Fibroblast of lung (primary cell): ENCODE measurements around the gene MRTFA. TPM values are rescaled to one million over a fixed set of nuclear protein-coding genes. Genes with fewer than 3 reads are reported as not detected.

ENCODE experiments used
- DNase-seq, 2 donors: peaks; one replicate each; pipeline versions ENCODE4 v3.0.0 to v3.0.0-alpha.2; 2010; ENCODE audit warnings: low read depth in 2 of 2
- H2AFZ ChIP-seq: 2 replicates; pipeline ENCODE4 v1.5.1; 2012; ENCODE audit warnings: low read length, control low read depth, inconsistent platforms
- H3K27ac ChIP-seq: 2 replicates; pipeline ENCODE4 v1.5.1; 2011; ENCODE audit warnings: low read length, control low read depth; ENCODE audit not compliant: insufficient read depth
- H3K27me3 ChIP-seq: 2 replicates; pipeline ENCODE4 v1.5.1; 2011; ENCODE audit warnings: mild to moderate bottlenecking, low read length; ENCODE audit not compliant: control insufficient read depth, insufficient read depth
- H3K36me3 ChIP-seq: 2 replicates; pipeline ENCODE4 v1.5.1; 2011; ENCODE audit warnings: low read length; ENCODE audit not compliant: control insufficient read depth, insufficient read depth
- H3K4me1 ChIP-seq: 2 replicates; pipeline ENCODE4 v1.5.1; 2011; ENCODE audit warnings: low read length; ENCODE audit not compliant: control insufficient read depth, insufficient read depth; ENCODE audit errors: extremely low read depth
- H3K4me2 ChIP-seq: 2 replicates; pipeline ENCODE4 v1.5.1; 2011; ENCODE audit warnings: low read length, control low read depth; ENCODE audit not compliant: insufficient read depth; ENCODE audit errors: extremely low read depth
- H3K4me3 ChIP-seq, 4 experiments: fragments of 200-600 bp in 1 of 4; sonication (generic) in 1 of 4; replicated peaks in 1 of 4; 2 replicates each; pipeline ENCODE4 v1.5.1; 2011 to 2016; ENCODE audit warnings: low read length in 4 of 4, low read depth in 3 of 4, mild to moderate bottlenecking in 3 of 4, control low read depth in 2 of 4, inconsistent platforms in 1 of 4, mixed read lengths in 1 of 4; ENCODE audit not compliant: insufficient read depth in 1 of 4; ENCODE audit errors: control extremely low read depth in 1 of 4
- H3K79me2 ChIP-seq: 2 replicates; pipeline ENCODE4 v1.5.1; 2012; ENCODE audit warnings: mild to moderate bottlenecking, low read length, inconsistent platforms; ENCODE audit not compliant: control insufficient read depth, insufficient read depth
- H3K9ac ChIP-seq: 2 replicates; pipeline ENCODE4 v1.5.1; 2011; ENCODE audit warnings: mild to moderate bottlenecking, low read length, control low read depth; ENCODE audit not compliant: insufficient read depth
- H3K9me3 ChIP-seq: 2 replicates; pipeline ENCODE4 v1.5.1; 2012; ENCODE audit warnings: low read depth, low read length; ENCODE audit not compliant: control insufficient read depth, insufficient read depth
- H4K20me1 ChIP-seq: 2 replicates; pipeline ENCODE4 v1.5.1; 2011; ENCODE audit warnings: low read length; ENCODE audit not compliant: control insufficient read depth, insufficient read depth; ENCODE audit errors: extremely low read depth
- EZH2 ChIP-seq: IDR thresholded peaks from 2 replicates; pipeline ENCODE4 v1.5.1; 2012; ENCODE audit warnings: low read length, control low read depth, mild to moderate bottlenecking; ENCODE audit errors: missing control alignments
- polyA plus RNA-seq, 2 donors: library from polyadenylated mRNA; depleted of rRNA in 1 of 2; stranded (reverse) in 1 of 2; unstranded in 1 of 2; fragments of >200 nt; gene quantifications; 2 replicates each; pipeline ENCODE4 v1.2.1, GENCODE V29; 2011 to 2012; ENCODE audit warnings: missing spikeins in 1 of 2
- total RNA-seq: library from RNA; depleted of rRNA; stranded (reverse); fragments of >200 nt; gene quantifications from 2 replicates; pipeline ENCODE4 v1.2.1, GENCODE V29; 2014
- TF ChIP-seq, protein P1 (sequence below), 2 donors: IDR thresholded peaks in 1 of 2; conservative IDR thresholded peaks in 1 of 2; 1 replicate in 1 of 2; 2 replicates in 1 of 2; pipeline ENCODE4 v1.5.1; 2011 to 2012; ENCODE audit warnings: low read length in 2 of 2, control low read depth in 1 of 2, inconsistent platforms in 1 of 2, low read depth in 1 of 2, mild to moderate bottlenecking in 1 of 2

Gene MRTFA
- total and polyA plus RNA-seq, 2 donors (not counting 1 experiment from before 2014, with no cell fraction given): 7.6 to 23.0 TPM

DNA sequence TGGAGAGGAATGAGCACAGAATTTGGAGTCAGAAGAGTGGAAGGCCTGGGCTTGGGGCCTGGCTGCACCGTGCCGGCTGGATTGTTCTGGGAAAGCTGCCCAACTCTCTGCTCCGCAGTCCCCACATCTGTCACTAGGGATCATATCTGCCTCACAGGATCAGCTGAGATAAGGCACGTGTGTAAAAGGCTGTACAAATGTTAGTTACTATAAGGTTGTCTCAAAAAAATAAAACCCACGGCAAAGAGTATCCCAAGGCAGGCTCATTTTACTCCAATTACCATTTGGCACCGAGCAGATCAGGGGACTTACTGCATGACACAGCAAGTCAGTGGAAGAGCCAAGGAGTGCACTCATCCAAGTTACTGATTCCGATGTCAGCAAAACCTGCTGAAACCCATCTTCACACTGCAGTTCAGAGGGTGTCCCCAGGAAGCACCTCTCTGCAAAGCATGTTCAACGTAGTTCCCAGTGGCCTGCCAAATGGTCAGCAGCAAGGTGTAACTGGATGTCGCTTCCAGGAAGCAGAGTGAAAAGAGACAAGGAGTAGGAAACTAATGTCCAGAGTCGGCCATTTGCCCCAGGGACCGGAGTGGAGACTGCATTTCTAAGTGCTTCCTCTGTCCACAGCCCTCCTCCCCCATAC, 18.1 kb upstream of the MRTFA start:
- peak overlapping the region; percentile 70 for H3K27ac ChIP-seq
- no peak overlapping the region for H3K9ac ChIP-seq

GRCh38 chr22:40653361-40653760, 16.8 kb upstream of the MRTFA start:
- H3K9me3 ChIP-seq: no peaks in the 10 kb centered on the region
- peaks cover 14% of the 10 kb centered on the region for H3K4me1 ChIP-seq
- H3K36me3 ChIP-seq: no peaks in the 10 kb centered on the region
- no peak overlapping the region for H3K4me2 ChIP-seq
- H3K27me3 ChIP-seq: no peaks in the 10 kb centered on the region
- DNase-seq: no peak
- H3K27ac ChIP-seq: no peak overlapping the region
- no peak for TF ChIP-seq EZH2
- TF ChIP-seq, protein P1, sequence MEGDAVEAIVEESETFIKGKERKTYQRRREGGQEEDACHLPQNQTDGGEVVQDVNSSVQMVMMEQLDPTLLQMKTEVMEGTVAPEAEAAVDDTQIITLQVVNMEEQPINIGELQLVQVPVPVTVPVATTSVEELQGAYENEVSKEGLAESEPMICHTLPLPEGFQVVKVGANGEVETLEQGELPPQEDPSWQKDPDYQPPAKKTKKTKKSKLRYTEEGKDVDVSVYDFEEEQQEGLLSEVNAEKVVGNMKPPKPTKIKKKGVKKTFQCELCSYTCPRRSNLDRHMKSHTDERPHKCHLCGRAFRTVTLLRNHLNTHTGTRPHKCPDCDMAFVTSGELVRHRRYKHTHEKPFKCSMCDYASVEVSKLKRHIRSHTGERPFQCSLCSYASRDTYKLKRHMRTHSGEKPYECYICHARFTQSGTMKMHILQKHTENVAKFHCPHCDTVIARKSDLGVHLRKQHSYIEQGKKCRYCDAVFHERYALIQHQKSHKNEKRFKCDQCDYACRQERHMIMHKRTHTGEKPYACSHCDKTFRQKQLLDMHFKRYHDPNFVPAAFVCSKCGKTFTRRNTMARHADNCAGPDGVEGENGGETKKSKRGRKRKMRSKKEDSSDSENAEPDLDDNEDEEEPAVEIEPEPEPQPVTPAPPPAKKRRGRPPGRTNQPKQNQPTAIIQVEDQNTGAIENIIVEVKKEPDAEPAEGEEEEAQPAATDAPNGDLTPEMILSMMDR (conservative IDR thresholded peaks at IDR 0.05 in 1 of 2, IDR thresholded peaks at IDR 0.05 in 1 of 2; ENCODE audit: low read depth in 1 of 2, low read length in 2 of 2): no peak
- no peak overlapping the region for H3K9ac ChIP-seq
- H3K79me2 ChIP-seq: no peaks in the 10 kb centered on the region
- H2AFZ ChIP-seq: no peak overlapping the region
- no peaks in the 10 kb centered on the region for H4K20me1 ChIP-seq
- H3K4me3 ChIP-seq: no peak overlapping the region

More for the DNA sequence above, 18.1 kb upstream of the MRTFA start:
- H3K4me1 ChIP-seq: peaks cover 14% of the 10 kb centered on the region
- no peaks in the 10 kb centered on the region for H3K36me3 ChIP-seq
- peak overlapping the region; percentile 25 for H3K4me2 ChIP-seq
- TF ChIP-seq, protein P1 (conservative IDR thresholded peaks at IDR 0.05 in 1 of 2, IDR thresholded peaks at IDR 0.05 in 1 of 2; ENCODE audit: low read depth in 1 of 2, low read length in 2 of 2): peak; percentile 18 to 33
- TF ChIP-seq EZH2: no peak
- H2AFZ ChIP-seq: peak overlapping the region; percentile 76
- no peaks in the 10 kb centered on the region for H3K79me2 ChIP-seq
- DNase-seq: peak; percentile 84 to 87
- no peaks in the 10 kb centered on the region for H4K20me1 ChIP-seq
- no peaks in the 10 kb centered on the region for H3K9me3 ChIP-seq
- no peaks in the 10 kb centered on the region for H3K27me3 ChIP-seq
- H3K4me3 ChIP-seq: no peak overlapping the region

DNA sequence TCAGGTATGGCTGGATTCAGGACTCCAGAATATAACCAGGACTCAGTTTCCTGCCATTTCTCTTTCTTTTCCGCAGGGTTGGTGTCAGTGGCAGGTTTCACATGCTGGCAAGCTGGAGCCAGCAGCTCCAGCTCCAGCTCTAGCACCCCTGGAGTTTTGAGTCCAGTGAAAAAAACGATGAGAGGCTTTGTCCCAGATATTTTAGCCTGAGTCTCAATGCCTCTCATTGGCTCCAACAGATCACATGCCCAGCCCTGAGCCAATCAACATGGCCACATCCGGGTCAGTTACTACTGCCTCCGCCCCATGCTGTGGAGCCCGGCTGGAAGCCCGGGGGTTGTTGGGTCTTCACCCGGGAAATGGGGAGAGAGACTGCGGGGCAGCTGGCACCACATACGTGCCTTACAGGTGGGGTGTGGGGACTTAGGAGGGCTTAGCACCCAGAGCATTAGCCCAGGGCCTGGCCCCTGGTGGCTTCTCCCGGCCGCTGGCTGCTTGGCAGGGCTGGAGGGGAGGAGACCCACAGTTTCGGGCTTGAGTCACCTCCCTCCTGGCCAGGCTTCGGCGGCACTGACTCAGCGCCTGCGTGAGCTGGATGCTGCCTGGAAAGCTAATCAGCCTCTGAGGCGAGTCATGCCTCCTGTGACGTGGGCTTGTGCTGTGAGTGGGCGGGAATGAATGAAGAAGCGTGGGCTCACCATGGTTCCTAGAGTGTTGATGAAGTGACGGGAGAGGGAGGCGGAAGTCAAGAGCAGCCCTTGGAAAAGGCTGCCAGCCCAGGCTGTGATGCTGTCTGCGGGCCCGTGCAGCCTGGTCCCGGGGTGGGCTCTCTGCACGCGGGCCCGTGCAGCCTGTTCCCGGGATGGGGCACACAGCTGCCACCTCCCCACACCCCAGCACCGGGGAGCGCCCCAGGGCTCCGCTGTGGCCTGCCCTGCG, 15.3 kb upstream of the MRTFA start:
- H3K9ac ChIP-seq: peak overlapping the region; percentile 99
- peak overlapping the region; percentile 80 for H3K4me2 ChIP-seq
- no peaks in the 10 kb centered on the region for H3K9me3 ChIP-seq
- H3K4me3 ChIP-seq: peak overlapping the region; percentile 66 to 78 (median 76)
- H3K79me2 ChIP-seq: no peaks in the 10 kb centered on the region
- no peaks in the 10 kb centered on the region for H4K20me1 ChIP-seq
- H3K27me3 ChIP-seq: no peaks in the 10 kb centered on the region
- H3K27ac ChIP-seq: peak overlapping the region; percentile 100
- DNase-seq: peak; percentile 99 to 100
- TF ChIP-seq, protein P1 (conservative IDR thresholded peaks at IDR 0.05 in 1 of 2, IDR thresholded peaks at IDR 0.05 in 1 of 2; ENCODE audit: low read depth in 1 of 2, low read length in 2 of 2): peak in 1 of 2 donors; percentile 11
- no peak for TF ChIP-seq EZH2
- no peaks in the 10 kb centered on the region for H3K36me3 ChIP-seq
- peaks cover 14% of the 10 kb centered on the region for H3K4me1 ChIP-seq
- peak overlapping the region; percentile 92 for H2AFZ ChIP-seq
